Measurements from ENCODE around the gene CDC42BPB.

DNA sequence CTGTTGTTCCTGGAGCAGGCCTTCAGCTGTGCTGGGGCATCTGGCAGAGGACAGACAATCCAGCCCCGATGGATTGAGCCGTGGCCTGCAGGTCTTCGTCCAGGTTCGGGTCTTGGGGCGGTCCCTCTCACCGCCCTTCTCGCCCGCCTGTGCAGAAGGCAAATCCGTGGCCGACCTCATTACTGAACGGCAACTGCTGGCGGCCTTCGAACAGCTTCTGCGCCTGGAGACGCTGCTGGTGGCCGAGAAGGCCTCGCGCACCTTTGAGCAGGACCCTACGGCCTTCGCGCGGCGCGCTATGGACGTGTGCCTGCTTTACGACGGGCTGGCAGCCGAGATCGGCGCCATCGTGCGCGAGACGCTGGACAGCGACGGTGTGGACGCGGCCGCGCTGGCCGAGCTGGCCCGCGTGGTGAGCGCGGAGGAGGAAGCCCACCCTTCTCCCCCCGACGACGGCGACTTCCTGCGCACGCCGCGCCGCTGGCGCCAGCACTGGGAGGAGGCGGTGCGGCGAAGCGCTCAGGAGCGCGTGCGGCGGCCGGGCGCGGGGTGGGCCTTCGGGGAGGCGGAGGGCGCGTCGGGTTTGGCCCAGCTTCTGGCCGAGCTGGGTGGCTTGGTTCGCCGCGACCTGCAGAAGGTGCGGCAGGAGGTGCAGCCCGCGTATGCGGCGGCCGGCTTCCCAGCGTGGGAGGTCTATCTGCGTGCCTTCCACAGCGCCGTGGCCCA is 44.8 kb upstream of the CDC42BPB start:
- TF ChIP-seq, protein P1, sequence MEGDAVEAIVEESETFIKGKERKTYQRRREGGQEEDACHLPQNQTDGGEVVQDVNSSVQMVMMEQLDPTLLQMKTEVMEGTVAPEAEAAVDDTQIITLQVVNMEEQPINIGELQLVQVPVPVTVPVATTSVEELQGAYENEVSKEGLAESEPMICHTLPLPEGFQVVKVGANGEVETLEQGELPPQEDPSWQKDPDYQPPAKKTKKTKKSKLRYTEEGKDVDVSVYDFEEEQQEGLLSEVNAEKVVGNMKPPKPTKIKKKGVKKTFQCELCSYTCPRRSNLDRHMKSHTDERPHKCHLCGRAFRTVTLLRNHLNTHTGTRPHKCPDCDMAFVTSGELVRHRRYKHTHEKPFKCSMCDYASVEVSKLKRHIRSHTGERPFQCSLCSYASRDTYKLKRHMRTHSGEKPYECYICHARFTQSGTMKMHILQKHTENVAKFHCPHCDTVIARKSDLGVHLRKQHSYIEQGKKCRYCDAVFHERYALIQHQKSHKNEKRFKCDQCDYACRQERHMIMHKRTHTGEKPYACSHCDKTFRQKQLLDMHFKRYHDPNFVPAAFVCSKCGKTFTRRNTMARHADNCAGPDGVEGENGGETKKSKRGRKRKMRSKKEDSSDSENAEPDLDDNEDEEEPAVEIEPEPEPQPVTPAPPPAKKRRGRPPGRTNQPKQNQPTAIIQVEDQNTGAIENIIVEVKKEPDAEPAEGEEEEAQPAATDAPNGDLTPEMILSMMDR (IDR thresholded peaks at IDR 0.05) = no peak
- TF ChIP-seq EZH2 (IDR thresholded peaks at IDR 0.05) = no peak
- TF ChIP-seq EZH2phosphoT487 (IDR thresholded peaks at IDR 0.05) = no peak

Data from neural progenitor cell (in vitro differentiated cells).